ENCODE data around the gene PPP1R16B. TPM values are rescaled to one million over a fixed set of nuclear protein-coding genes. Genes with fewer than 3 reads are reported as not detected.

PPP1R16B gene
- total and polyA plus RNA-seq, 4 donors, result 2.6 to 15.0 (median 7.1) TPM

- peaks cover 0 to 19% (median 0%) of the 10 kb centered on the region in 3 donors for H3K27me3 ChIP-seq (ENCODE audit: control insufficient read depth in 3 of 3, insufficient read depth in 3 of 3, low read length in 2 of 3)
- no peak overlapping the region for H3K27ac ChIP-seq (ENCODE audit: low read depth in 1 of 2, low read length in 1 of 2)
- TF ChIP-seq CTCF (IDR thresholded peaks at IDR 0.05; ENCODE audit: control extremely low read depth, extremely low read depth), result no peak
- H3K4me3 ChIP-seq, result no peak overlapping the region
- H3K9ac ChIP-seq (ENCODE audit: insufficient read depth in 1 of 2, low read length in 2 of 2), result no peak overlapping the region
- H3K4me1 ChIP-seq (ENCODE audit: control insufficient read depth in 5 of 5, insufficient read depth in 5 of 5, low read length in 5 of 5), result no peaks in the 10 kb centered on the region
- H3K36me3 ChIP-seq (ENCODE audit: control insufficient read depth in 4 of 4, insufficient read depth in 4 of 4, low read length in 4 of 4), result peaks cover 0 to 5% (median 0%) of the 10 kb centered on the region in 4 donors
- H3K9me3 ChIP-seq (ENCODE audit: control insufficient read depth in 4 of 4, insufficient read depth in 3 of 4, low read length in 3 of 4), result no peaks in the 10 kb centered on the region
- ATAC-seq (ENCODE audit: insufficient read depth, low FRiP score) (no peak), DNase-seq (no peak)
Measured at GRCh38 chr20:38896009-38896594, 90.6 kb downstream of the PPP1R16B start.

- Histone ChIP-seq H3K27me3 (ENCODE audit: control insufficient read depth in 3 of 3, insufficient read depth in 3 of 3, low read length in 2 of 3) (peaks cover 0 to 19% (median 0%) of the 10 kb centered on the region in 3 donors), H3K9ac (ENCODE audit: insufficient read depth in 1 of 2, low read length in 2 of 2) (no peak overlapping the region), H3K36me3 (ENCODE audit: control insufficient read depth in 4 of 4, insufficient read depth in 4 of 4, low read length in 4 of 4) (peaks cover 0 to 6% (median 0%) of the 10 kb centered on the region in 4 donors), H3K27ac (ENCODE audit: low read depth in 1 of 2, low read length in 1 of 2) (no peak overlapping the region), H3K4me1 (ENCODE audit: control insufficient read depth in 5 of 5, insufficient read depth in 5 of 5, low read length in 5 of 5) (no peaks in the 10 kb centered on the region), H3K4me3 (no peak overlapping the region), H3K9me3 (ENCODE audit: control insufficient read depth in 4 of 4, insufficient read depth in 3 of 4, low read length in 3 of 4) (no peaks in the 10 kb centered on the region)
- 88 to 90% methylated on average over 4 of the region's 4 CpGs for whole genome bisulfite sequencing, 2 donors
- DNase-seq (no peak), ATAC-seq (ENCODE audit: insufficient read depth, low FRiP score) (no peak)
- no peak for TF ChIP-seq CTCF (IDR thresholded peaks at IDR 0.05; ENCODE audit: control extremely low read depth, extremely low read depth)
Measured at GRCh38 chr20:38897267-38897666, 91.8 kb downstream of the PPP1R16B start.

- H3K27ac ChIP-seq (ENCODE audit: low read depth in 1 of 2, low read length in 1 of 2), result no peak overlapping the region
- H3K27me3 ChIP-seq (ENCODE audit: control insufficient read depth in 3 of 3, insufficient read depth in 3 of 3, low read length in 2 of 3), result peaks cover 0 to 6% (median 0%) of the 10 kb centered on the region in 3 donors
- H3K4me3 ChIP-seq, result no peak overlapping the region
- H3K9me3 ChIP-seq (ENCODE audit: control insufficient read depth in 4 of 4, insufficient read depth in 3 of 4, low read length in 3 of 4), result peaks cover 0 to 6% (median 4%) of the 10 kb centered on the region in 4 donors
- H3K4me1 ChIP-seq (ENCODE audit: control insufficient read depth in 5 of 5, insufficient read depth in 5 of 5, low read length in 5 of 5), result no peaks in the 10 kb centered on the region
- DNase-seq, result no peak
- no peak overlapping the region for H3K9ac ChIP-seq (ENCODE audit: insufficient read depth in 1 of 2, low read length in 2 of 2)
- no peak for TF ChIP-seq CTCF (IDR thresholded peaks at IDR 0.05; ENCODE audit: control extremely low read depth, extremely low read depth)
- WGBS, 2 donors, result 91 to 93% methylated on average over 13 of the region's 13 CpGs
- peaks cover 0 to 8% (median 0%) of the 10 kb centered on the region in 4 donors for H3K36me3 ChIP-seq (ENCODE audit: control insufficient read depth in 4 of 4, insufficient read depth in 4 of 4, low read length in 4 of 4)
- no peak for ATAC-seq (ENCODE audit: insufficient read depth, low FRiP score)
Measured at GRCh38 chr20:38900606-38901005, 95.1 kb downstream of the PPP1R16B start.

GRCh38 chr20:38902601-38903000, 97.1 kb downstream of the PPP1R16B start:
- no peak for DNase-seq
- Histone ChIP-seq H3K27ac (ENCODE audit: low read depth in 1 of 2, low read length in 1 of 2) (no peak overlapping the region), H3K9ac (ENCODE audit: insufficient read depth in 1 of 2, low read length in 2 of 2) (no peak overlapping the region), H3K36me3 (ENCODE audit: control insufficient read depth in 4 of 4, insufficient read depth in 4 of 4, low read length in 4 of 4) (peaks cover 0 to 13% (median 0%) of the 10 kb centered on the region in 4 donors), H3K27me3 (ENCODE audit: control insufficient read depth in 3 of 3, insufficient read depth in 3 of 3, low read length in 2 of 3) (peaks cover 0 to 3% (median 0%) of the 10 kb centered on the region in 3 donors), H3K4me3 (no peak overlapping the region), H3K9me3 (ENCODE audit: control insufficient read depth in 4 of 4, insufficient read depth in 3 of 4, low read length in 3 of 4) (peaks cover 0 to 6% (median 4%) of the 10 kb centered on the region in 4 donors), H3K4me1 (ENCODE audit: control insufficient read depth in 5 of 5, insufficient read depth in 5 of 5, low read length in 5 of 5) (no peaks in the 10 kb centered on the region)
- TF ChIP-seq CTCF (IDR thresholded peaks at IDR 0.05; ENCODE audit: control extremely low read depth, extremely low read depth), result no peak
- 96 to 98% methylated on average over 8 of the region's 8 CpGs for WGBS, 2 donors
- ATAC-seq (ENCODE audit: insufficient read depth, low FRiP score), result no peak

Data from lung (tissue), 12 donors.